ENCODE data around the gene CALN1.

GRCh38 chr7:71766016-71766415 is 646.1 kb downstream of the CALN1 start:
- TF ChIP-seq CTCF (IDR thresholded peaks at IDR 0.05) (no peak), ZFX (IDR thresholded peaks at IDR 0.05; ENCODE audit: borderline replicate concordance) (no peak)

All from 22Rv1 (cell line).